GM12891 (cell line): ENCODE measurements around the gene ZNF821.
"Not testable (repeated sequence)": the region's sequence is repeated elsewhere in the genome, so short reads cannot be mapped to it uniquely, and the experiment has no call there.

ENCODE experiments used
- DNase-seq: peaks from one replicate; pipeline ENCODE4 v3.0.0; 2011; ENCODE audit warnings: low spot score; ENCODE audit not compliant: insufficient read length
- FAIRE-seq: peaks from 2 replicates; lab custom pipeline; 2011; peaks lifted over from hg19 to GRCh38; lab: Jason Lieb, UNC
- PAX5 ChIP-seq: IDR thresholded peaks from 2 replicates; pipeline ENCODE4 v1.6.1; 2011; ENCODE audit warnings: low read length, moderate library complexity, mild to moderate bottlenecking; ENCODE audit not compliant: insufficient read depth, severe bottlenecking
- POLR2A ChIP-seq: IDR thresholded peaks from 2 replicates; pipeline ENCODE4 v1.6.1; 2011; ENCODE audit warnings: low read depth, low read length, control low read depth
- POLR2AphosphoS5 ChIP-seq: IDR thresholded peaks from 2 replicates; pipeline ENCODE4 v1.6.1; 2011; ENCODE audit warnings: low read depth, low read length, control low read depth
- POU2F2 ChIP-seq: IDR thresholded peaks from 2 replicates; pipeline ENCODE4 v1.6.1; 2011; ENCODE audit warnings: low read depth, mild to moderate bottlenecking, control low read depth, low read length, moderate library complexity
- SPI1 ChIP-seq: IDR thresholded peaks from 2 replicates; pipeline ENCODE4 v1.6.1; 2011; ENCODE audit warnings: low read depth, low read length, control low read depth
- TAF1 ChIP-seq: IDR thresholded peaks from 2 replicates; pipeline ENCODE4 v1.6.1; 2011; ENCODE audit warnings: low read depth, low read length, control low read depth

ZNF821 gene

DNA sequence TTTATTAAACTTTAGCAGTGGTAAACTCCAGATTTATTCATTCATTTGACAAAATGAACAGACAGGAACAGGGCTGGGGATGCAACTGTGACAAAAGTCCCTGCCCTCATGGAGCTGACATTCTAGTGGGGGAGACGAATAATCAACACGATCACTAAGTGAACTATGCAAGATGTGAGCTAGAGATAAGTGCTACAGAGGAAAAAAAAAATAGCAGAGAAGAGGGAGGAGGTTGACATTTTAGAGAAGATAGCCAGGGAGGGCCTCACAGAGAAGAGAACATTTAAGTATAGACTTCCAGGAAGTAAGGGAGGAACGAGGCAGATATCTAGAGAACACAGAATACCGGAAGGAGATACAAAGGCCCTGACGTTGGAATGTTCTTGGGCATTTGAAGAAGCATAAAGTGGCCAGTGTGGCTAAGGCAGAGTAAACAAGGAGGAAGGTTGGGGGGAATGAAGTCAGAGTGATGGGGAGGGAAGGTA, 57.4 kb downstream of the ZNF821 start:
- no peak for TF ChIP-seq POU2F2
- TF ChIP-seq POLR2AphosphoS5, result no peak
- no peak for TF ChIP-seq SPI1
- TF ChIP-seq PAX5, result no peak
- TF ChIP-seq TAF1, result no peak
- TF ChIP-seq POLR2A, result no peak
- FAIRE-seq (no peak), DNase-seq (no peak)

DNA sequence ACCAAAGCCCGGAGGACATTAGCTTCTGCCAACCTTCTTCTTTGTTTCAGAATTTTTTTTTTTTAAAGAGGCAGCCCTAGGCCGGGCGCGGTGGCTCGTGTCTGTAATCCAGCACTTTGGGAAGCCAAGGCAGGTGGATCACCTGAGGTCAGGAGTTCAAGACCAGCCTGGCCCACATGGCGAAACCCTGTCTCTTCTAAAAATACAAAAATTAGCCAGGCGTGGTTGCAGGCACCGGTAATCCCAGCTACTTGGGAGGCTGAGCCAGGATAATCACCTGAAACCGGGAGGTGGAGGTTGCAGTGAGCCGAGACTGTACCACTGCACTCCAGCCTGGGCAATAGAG, 66.9 kb downstream of the ZNF821 start:
- not testable (repeated sequence) for FAIRE-seq, DNase-seq

DNA sequence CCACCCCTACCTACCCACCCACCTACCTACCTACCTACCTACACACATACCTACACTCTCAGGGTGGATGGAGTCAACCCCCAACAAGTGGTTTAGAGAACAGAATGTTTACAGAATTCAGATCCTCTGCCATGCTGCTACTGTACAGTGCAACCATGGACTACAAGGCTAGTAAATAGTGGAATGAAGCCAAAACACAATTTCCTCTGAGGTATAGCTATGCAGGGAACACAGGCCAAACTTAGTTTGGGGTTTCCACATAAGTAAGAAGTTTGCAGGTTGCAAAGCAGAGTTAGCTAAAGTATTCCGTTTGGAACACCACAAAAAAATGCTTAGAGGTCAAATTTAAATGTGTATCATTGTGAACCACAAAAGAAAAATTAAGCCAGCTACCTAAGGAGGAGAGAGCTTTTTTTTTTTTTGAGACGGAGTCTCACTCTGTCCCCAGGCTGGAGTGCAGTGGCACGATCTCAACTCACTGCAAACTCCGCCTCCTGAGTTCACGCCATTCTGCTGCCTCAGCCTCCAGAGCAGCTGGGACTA, 72.7 kb downstream of the ZNF821 start:
- DNase-seq, result no peak
- TF ChIP-seq POLR2A, result no peak
- no peak for TF ChIP-seq POU2F2
- TF ChIP-seq TAF1, result no peak
- no peak for TF ChIP-seq PAX5
- no peak for TF ChIP-seq SPI1
- TF ChIP-seq POLR2AphosphoS5, result no peak
- FAIRE-seq, result no peak

DNA sequence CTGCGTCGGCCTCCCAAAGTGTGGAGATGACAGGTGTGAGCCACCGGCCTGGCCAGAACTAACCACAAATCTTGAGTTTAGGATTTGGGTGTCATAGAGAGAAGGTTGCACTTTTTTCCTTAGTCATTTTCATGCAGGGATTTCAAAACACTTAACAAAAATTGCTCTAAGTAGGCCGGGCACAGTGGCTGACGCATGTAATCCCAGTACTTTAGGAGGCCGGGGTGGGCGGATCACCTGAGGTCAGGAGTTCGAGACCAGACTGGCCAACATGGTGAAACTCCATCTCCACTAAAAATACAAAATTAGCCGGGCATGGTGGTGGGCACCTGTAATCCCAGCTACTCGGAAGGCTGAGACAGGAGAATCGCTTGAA, 73.8 kb downstream of the ZNF821 start:
- not testable (repeated sequence) for DNase-seq, FAIRE-seq
